Right lobe of liver (tissue), 6 donors: ENCODE results near the gene TPM4. TPM values are rescaled to one million over a fixed set of nuclear protein-coding genes. Genes with fewer than 3 reads are reported as not detected.
"Not testable (repeated sequence)": the region's sequence is repeated elsewhere in the genome, so short reads cannot be mapped to it uniquely, and the experiment has no call there.

Experiments
- ATAC-seq, 4 donors: fragments of 200-7000 bp; cut with Tn5 transposase; one replicate each; pipeline ENCODE4 v1.9.1; 2020; ENCODE audit warnings: mild to moderate bottlenecking in 4 of 4, moderate library complexity in 4 of 4
- DNase-seq, 3 donors: peaks; one replicate each; pipeline ENCODE4 v3.0.0-alpha.2; 2020
- H3K27ac ChIP-seq, 3 donors: fragments of 200-600 bp; one replicate each; pipeline ENCODE4 v1.8.0; 2022
- H3K27me3 ChIP-seq, 2 donors: fragments of 200-600 bp; one replicate each; pipeline ENCODE4 v1.8.0; 2022
- H3K36me3 ChIP-seq, 4 donors: fragments of 200-600 bp; sonication (generic) in 1 of 4; one replicate each; pipeline versions ENCODE4 v1.5.1 to v1.8.0; 2017 to 2022; ENCODE audit warnings: control low read depth in 1 of 4
- H3K4me1 ChIP-seq, 4 donors: fragments of 200-600 bp; sonication (generic) in 1 of 4; one replicate each; pipeline versions ENCODE4 v1.5.1 to v1.8.0; 2017 to 2022; ENCODE audit warnings: control low read depth in 1 of 4
- H3K4me3 ChIP-seq, 3 donors: fragments of 200-600 bp; one replicate each; pipeline ENCODE4 v1.8.0; 2022
- H3K9me3 ChIP-seq, 4 donors: fragments of 200-600 bp; sonication (generic) in 1 of 4; one replicate each; pipeline versions ENCODE4 v1.5.1 to v1.8.0; 2017 to 2022; ENCODE audit warnings: control low read depth in 1 of 4
- POLR2A ChIP-seq: fragments of 450-650 bp; IDR thresholded peaks from one replicate; pipeline ENCODE4 v1.6.1; 2017; ENCODE audit warnings: antibody characterized with exemption, mild to moderate bottlenecking
- WGBS: methylation state at CpG from one replicate; pipeline ENCODE4 v1.1.6; 2018; ENCODE audit warnings: low coverage, low lambda C conversion rate; ENCODE audit not compliant: insufficient coverage; ENCODE audit errors: missing lambda C conversion rate; 5-methylcytosine and 5-hydroxymethylcytosine counted together
- intact Hi-C, 2 donors: fragments of 100-400 bp; cut with DNase I; formaldehyde crosslinking; loops; one replicate each; pipeline versions ENCODE4 v1.11.2 to v1.14.1; 2022
- total RNA-seq, 6 experiments: library from RNA; depleted of rRNA in 2 of 6; stranded (reverse); fragments of >200 nt in 2 of 6; fragmentation: NEBNext Ultra II Directional in 3 of 6; extraction: Animal tissue kit (Norgen Biotek cat#: 25700) in 3 of 6; gene quantifications; one replicate each; pipeline versions ENCODE4 v1.1.0 to v1.2.4, GENCODE V29; 2016 to 2023
- TF ChIP-seq, protein P1 (sequence below), 4 donors: fragments of 200-600 bp in 3 of 4; fragments of 450-650 bp in 1 of 4; IDR thresholded peaks; one replicate each; pipeline versions ENCODE4 v1.5.1 to v1.8.0; 2016 to 2022; ENCODE audit warnings: antibody characterized with exemption in 4 of 4, mild to moderate bottlenecking in 2 of 4
- donor health status: DM: no; HTN: yes; CAD: no.
- donor health status: DM: no; HTN: no; CAD: no.
- donor health status: DM: no; HTN: no; CAD: no.
- donor health status: DM: no; HTN: yes; CAD: no.
- donor health status: DM: no; HTN: yes; CAD: no.

TPM4 gene
- total RNA-seq, 6 experiments from 2014 or later, result 13.7 to 90.2 (median 45.6) TPM

DNA sequence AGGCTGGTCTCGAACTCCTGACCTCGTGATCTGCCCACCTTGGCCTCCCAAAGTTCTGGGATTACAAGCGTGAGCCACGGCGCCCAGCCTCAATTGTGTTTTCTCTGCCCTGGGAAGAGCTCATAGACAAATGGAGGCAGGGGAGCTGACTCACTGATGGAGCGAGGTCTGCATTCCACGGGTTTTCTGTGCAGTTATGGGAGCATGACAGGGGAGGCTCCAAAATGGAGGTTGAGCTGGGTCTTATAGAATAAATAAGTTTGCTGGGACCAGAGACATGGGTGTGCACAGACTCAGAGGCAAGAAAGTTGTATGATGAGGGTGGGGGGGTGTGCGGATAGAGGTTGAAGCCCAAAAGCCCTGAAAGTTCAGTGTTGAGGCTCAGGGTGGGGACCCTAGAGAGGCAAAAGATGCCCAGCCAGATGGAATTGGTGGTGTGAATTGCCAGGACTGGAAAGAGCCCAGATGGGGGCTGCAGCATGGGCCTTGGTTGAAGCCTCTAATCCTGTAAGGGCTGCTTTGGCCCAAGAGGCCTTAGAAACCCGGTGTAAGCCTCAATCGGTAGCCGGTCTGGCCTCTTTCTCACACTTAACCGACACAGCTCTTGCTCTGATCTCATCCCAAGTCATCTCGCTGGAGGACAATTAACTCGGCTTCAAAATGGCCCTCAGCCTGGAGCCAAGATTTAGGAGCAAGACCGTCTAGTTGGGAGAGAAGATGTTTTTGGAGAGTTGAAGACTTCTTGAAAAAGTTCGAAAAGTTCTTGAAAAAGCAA, 1.9 kb downstream of the TPM4 start:
- no peaks in the 10 kb centered on the region for H3K9me3 ChIP-seq
- ATAC-seq (no peak), DNase-seq (no peak)
- H3K27ac ChIP-seq, result peak overlapping the region; percentile 92 to 96 (median 93)
- no peaks in the 10 kb centered on the region for H3K27me3 ChIP-seq
- no peaks in the 10 kb centered on the region for H3K36me3 ChIP-seq
- peak overlapping the region; percentile 59 to 64 (median 59) for H3K4me3 ChIP-seq
- TF ChIP-seq, protein P1, sequence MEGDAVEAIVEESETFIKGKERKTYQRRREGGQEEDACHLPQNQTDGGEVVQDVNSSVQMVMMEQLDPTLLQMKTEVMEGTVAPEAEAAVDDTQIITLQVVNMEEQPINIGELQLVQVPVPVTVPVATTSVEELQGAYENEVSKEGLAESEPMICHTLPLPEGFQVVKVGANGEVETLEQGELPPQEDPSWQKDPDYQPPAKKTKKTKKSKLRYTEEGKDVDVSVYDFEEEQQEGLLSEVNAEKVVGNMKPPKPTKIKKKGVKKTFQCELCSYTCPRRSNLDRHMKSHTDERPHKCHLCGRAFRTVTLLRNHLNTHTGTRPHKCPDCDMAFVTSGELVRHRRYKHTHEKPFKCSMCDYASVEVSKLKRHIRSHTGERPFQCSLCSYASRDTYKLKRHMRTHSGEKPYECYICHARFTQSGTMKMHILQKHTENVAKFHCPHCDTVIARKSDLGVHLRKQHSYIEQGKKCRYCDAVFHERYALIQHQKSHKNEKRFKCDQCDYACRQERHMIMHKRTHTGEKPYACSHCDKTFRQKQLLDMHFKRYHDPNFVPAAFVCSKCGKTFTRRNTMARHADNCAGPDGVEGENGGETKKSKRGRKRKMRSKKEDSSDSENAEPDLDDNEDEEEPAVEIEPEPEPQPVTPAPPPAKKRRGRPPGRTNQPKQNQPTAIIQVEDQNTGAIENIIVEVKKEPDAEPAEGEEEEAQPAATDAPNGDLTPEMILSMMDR (IDR thresholded peaks at IDR 0.05), result no peak
- TF ChIP-seq POLR2A, result no peak
- intact Hi-C loops, result no loop called here
- H3K4me1 ChIP-seq, result peaks cover 0 to 13% (median 0%) of the 10 kb centered on the region in 4 donors
- 60% methylated on average over 16 of the region's 16 CpGs for WGBS

DNA sequence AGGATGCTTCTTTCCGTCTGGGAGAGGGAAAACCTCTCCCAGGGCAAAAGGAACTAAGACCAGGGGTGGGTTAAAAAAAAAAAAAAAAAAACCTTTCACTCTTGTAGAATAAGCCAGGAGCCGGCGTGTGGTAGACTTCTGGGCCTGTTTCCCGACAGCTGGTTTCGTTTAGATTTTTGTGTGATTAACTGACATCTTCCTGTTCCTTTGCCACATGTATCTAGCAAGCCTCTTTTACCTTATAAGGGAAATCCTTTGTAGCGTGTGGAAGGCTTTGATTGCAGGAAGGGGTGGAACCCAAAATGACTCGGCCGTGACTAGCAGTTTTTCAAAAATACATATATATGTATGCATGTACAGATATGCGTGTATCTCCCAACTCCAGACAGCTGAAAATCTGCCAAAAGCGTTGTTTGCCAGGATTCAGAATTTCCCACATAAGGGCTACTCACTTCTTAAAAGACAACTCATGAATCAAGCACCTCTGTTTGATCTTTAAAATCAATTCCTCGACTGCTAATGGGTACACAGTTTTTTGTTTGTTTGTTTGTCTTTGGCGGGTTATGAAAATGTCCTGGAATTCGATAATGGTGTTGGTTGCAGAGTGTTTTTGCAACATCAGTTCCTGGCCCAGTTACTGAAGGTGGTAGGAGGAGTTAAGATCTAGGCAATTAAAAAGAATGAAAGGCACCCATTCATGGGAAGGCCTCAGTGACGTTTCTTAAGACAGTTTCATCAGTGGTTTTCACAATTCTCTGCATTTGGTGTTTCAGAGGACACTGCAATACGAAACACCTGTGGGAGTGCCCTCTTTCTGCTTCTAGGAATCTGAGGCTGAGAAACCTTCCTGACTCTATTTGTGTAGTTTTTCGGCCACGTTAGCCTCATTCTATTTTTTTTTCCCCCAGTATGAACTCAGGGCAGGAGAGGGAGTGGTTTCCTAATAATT, 2.7 kb downstream of the TPM4 start:
- DNase-seq (peak in 1 of 3 donors; percentile 43), ATAC-seq (peak; percentile 44 to 56 (median 51))
- intact Hi-C loops, result no loop called here
- peaks cover 0 to 13% (median 0%) of the 10 kb centered on the region in 4 donors for H3K4me1 ChIP-seq
- peak overlapping the region in 1 of 3 donors; percentile 59 for H3K4me3 ChIP-seq
- TF ChIP-seq, protein P1 (IDR thresholded peaks at IDR 0.05), result no peak
- peak; percentile 53 for TF ChIP-seq POLR2A
- no peaks in the 10 kb centered on the region for H3K27me3 ChIP-seq
- peaks cover 0 to 3% (median under 1%) of the 10 kb centered on the region in 4 donors for H3K36me3 ChIP-seq
- WGBS, result 10% methylated on average over 17 of the region's 17 CpGs
- H3K27ac ChIP-seq, result peak overlapping the region; percentile 92 to 96 (median 93)
- no peaks in the 10 kb centered on the region for H3K9me3 ChIP-seq

DNA sequence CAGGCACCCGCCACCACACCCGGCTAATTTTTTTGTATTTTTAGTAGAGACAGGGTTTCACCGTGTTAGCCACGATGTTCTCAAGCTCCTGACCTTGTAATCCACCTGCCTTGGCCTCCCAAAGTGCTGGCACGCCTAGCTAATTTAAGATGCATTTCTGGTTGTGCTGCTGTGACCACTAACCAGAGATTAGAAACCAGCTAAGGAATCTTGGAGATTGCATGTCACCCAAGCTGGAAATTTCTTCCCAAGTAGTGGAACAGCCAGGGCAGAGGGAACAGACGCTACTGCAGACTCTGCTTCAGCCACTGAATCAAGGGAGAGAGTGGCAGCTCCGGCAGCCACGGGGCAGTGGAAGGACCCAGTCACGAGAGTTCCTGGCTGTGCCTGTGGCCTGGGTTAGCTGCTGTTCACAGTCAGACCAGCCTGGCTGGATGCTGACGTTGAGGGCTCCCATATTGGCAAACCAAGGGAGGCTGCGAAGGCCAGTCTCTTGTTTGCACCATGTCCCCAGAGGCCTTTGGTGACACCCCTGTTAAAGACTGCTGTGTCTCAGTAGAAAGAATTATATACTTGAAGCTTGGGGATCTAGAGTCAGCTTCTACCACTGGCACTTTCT, 7.9 kb downstream of the TPM4 start:
- H3K4me1 ChIP-seq, result peaks cover 0 to 9% (median 0%) of the 10 kb centered on the region in 4 donors
- 81% methylated on average over 8 of the region's 11 CpGs for WGBS
- no peaks in the 10 kb centered on the region for H3K27me3 ChIP-seq
- peaks cover 0 to 26% (median 9%) of the 10 kb centered on the region in 4 donors for H3K36me3 ChIP-seq
- H3K4me3 ChIP-seq, result no peak overlapping the region
- H3K27ac ChIP-seq, result no peak overlapping the region
- ATAC-seq (no peak), DNase-seq (no peak)
- intact Hi-C loops, result no loop called here
- TF ChIP-seq, protein P1 (IDR thresholded peaks at IDR 0.05), result no peak
- no peak for TF ChIP-seq POLR2A
- H3K9me3 ChIP-seq, result no peaks in the 10 kb centered on the region

DNA sequence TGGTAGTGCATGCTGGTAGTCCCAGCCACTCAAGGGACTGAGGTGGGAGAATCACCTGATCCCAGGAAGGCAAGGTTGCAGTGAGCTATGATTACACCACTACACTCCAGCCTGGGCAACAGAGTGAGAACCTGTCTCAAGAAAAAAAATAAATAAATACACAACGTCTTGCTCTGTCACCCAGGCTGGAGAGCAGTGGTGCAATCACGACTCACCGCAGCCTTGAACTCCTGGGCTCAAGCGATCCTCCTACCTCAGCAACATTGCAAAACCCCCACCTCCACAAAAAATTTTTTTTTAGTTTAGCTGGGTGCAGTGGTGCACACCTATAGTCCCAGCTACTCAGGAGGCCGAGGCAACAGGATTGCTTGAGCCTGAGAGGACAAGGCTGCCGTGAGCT, 8.8 kb downstream of the TPM4 start:
- no peak for TF ChIP-seq POLR2A
- TF ChIP-seq, protein P1 (IDR thresholded peaks at IDR 0.05), result no peak
- H3K4me1 ChIP-seq, result no peaks in the 10 kb centered on the region
- intact Hi-C loops, result no loop called here
- no peak overlapping the region for H3K27ac ChIP-seq
- ATAC-seq, result no peak
- WGBS, result 52% methylated on average over 6 of the region's 6 CpGs
- DNase-seq, result no peak
- H3K36me3 ChIP-seq, result peaks cover 0 to 35% (median 12%) of the 10 kb centered on the region in 4 donors
- H3K4me3 ChIP-seq, result no peak overlapping the region
- H3K9me3 ChIP-seq, result no peaks in the 10 kb centered on the region
- H3K27me3 ChIP-seq, result no peaks in the 10 kb centered on the region

DNA sequence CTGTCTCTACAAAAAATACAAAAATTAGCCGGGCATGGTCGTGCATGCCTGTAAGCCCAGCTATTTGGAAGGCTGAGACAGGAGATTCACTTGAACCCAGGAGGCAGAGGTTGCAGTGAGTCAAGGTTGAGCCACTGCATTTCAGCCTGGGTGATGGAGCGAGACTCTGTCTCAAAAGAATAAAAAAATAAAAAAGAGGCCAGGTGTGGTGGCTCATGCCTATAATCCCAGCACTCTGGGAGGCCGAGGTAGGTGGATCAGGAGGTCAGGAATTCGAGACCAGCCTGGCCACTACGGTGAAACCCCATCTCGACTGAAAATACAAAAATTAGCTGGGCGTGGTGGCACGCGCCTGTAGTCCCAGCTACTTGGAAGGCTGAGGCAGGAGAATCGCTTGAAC, 11.1 kb downstream of the TPM4 start:
- H3K36me3 ChIP-seq, result peaks cover 0 to 52% (median 19%) of the 10 kb centered on the region in 4 donors
- ATAC-seq, DNase-seq: not testable (repeated sequence)

More for the DNA sequence above, 11.1 kb downstream of the TPM4 start:
- H3K27ac ChIP-seq, H3K4me3 ChIP-seq, H3K4me1 ChIP-seq, intact Hi-C loops, H3K27me3 ChIP-seq, H3K9me3 ChIP-seq: not testable (repeated sequence)
- 79% methylated on average over 11 of the region's 11 CpGs for WGBS
